ENCODE measurements around the gene CELF4.

DNA sequence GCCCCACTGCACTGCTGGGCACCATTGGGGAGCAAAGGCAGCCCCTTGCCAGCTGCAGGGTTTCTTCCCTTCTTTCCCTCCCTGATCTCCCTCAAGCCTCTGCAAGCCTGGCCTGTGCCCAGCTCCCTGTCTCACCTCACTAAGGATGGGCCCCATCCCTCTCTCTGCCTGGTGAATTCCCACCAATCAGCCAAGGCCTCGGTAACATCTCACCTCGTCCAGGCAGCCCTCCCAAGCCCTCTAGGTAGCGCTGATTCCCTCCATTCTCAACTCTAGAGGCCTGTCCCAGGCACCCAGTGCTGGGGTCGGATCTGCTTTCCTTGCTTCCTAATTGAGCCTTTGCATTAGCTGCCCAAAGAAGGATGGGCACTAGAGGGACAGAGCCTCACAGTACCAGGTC lies 63.0 kb downstream of the CELF4 start:
- TF ChIP-seq EZH2 (IDR thresholded peaks at IDR 0.05; ENCODE audit: insufficient read depth, poor library complexity, severe bottlenecking) (no peak), EZH2phosphoT487 (IDR thresholded peaks at IDR 0.05; ENCODE audit: insufficient read depth, low read depth) (no peak)

Measured in GM23248 (cell line).